CD14-positive monocyte (primary cell): Measurements from ENCODE around the gene ABCC5. TPM values are rescaled to one million over a fixed set of nuclear protein-coding genes. Genes with fewer than 3 reads are reported as not detected.
"Not testable (repeated sequence)": the region's sequence is repeated elsewhere in the genome, so short reads cannot be mapped to it uniquely, and the experiment has no call there.

ENCODE experiments used
- DNase-seq, 3 donors: peaks; one replicate each; pipeline ENCODE4 v3.0.0-alpha.2; 2011 to 2022
- H2AFZ ChIP-seq: 2 replicates; pipeline ENCODE4 v1.6.0; 2012; ENCODE audit warnings: mild to moderate bottlenecking, low read depth, low read length, inconsistent platforms; ENCODE audit not compliant: insufficient read depth, poor library complexity, severe bottlenecking
- H3K27ac ChIP-seq, 2 donors: 1 replicate in 1 of 2; 2 replicates in 1 of 2; pipeline ENCODE4 v1.5.1; 2012 to 2013; ENCODE audit warnings: low read length in 2 of 2, control low read depth in 1 of 2, inconsistent platforms in 1 of 2, low read depth in 1 of 2, mild to moderate bottlenecking in 1 of 2
- H3K27me3 ChIP-seq, 2 donors: one replicate each; pipeline versions ENCODE4 v1.6.0 to v1.6.1; 2011 to 2013; ENCODE audit warnings: low read length in 2 of 2; ENCODE audit not compliant: control insufficient read depth in 2 of 2, insufficient read depth in 2 of 2
- H3K36me3 ChIP-seq, 2 donors: replicated peaks in 1 of 2; 1 replicate in 1 of 2; 2 replicates in 1 of 2; pipeline versions ENCODE4 v1.5.1 to v1.6.1; 2012 to 2013; ENCODE audit warnings: low read length in 2 of 2, control low read depth in 1 of 2, inconsistent platforms in 1 of 2, mild to moderate bottlenecking in 1 of 2; ENCODE audit not compliant: insufficient read depth in 2 of 2, control insufficient read depth in 1 of 2
- H3K4me1 ChIP-seq, 2 donors: 1 replicate in 1 of 2; 2 replicates in 1 of 2; pipeline versions ENCODE4 v1.5.1 to v1.6.1; 2012 to 2013; ENCODE audit warnings: low read length in 2 of 2, control low read depth in 1 of 2, inconsistent platforms in 1 of 2, mild to moderate bottlenecking in 1 of 2, moderate library complexity in 1 of 2; ENCODE audit not compliant: insufficient read depth in 2 of 2, control insufficient read depth in 1 of 2
- H3K4me2 ChIP-seq: replicated peaks from 2 replicates; pipeline ENCODE3; 2012; ENCODE audit warnings: low read length, moderate library complexity, mild to moderate bottlenecking; ENCODE audit not compliant: poor library complexity, severe bottlenecking; ENCODE audit errors: extremely low read depth
- H3K4me3 ChIP-seq, 3 experiments: fragments of 200-600 bp in 1 of 3; sonication (generic) in 1 of 3; replicated peaks in 1 of 3; 1 replicate in 2 of 3; 2 replicates in 1 of 3; pipeline ENCODE4 v1.5.1; 2011 to 2013; ENCODE audit warnings: low read length in 3 of 3, mild to moderate bottlenecking in 3 of 3, control low read depth in 2 of 3, low read depth in 2 of 3, inconsistent platforms in 1 of 3, moderate library complexity in 1 of 3
- H3K79me2 ChIP-seq: 2 replicates; pipeline ENCODE4 v1.6.0; 2012; ENCODE audit warnings: mild to moderate bottlenecking, control low read depth, inconsistent platforms, low read length, moderate library complexity; ENCODE audit not compliant: insufficient read depth
- H3K9ac ChIP-seq: 2 replicates; pipeline ENCODE4 v1.6.0; 2017; ENCODE audit warnings: low read length, mild to moderate bottlenecking; ENCODE audit not compliant: insufficient read depth, poor library complexity, severe bottlenecking
- H3K9me3 ChIP-seq, 2 donors: replicated peaks in 1 of 2; 1 replicate in 1 of 2; 2 replicates in 1 of 2; pipeline versions ENCODE4 v1.5.1 to v1.6.1; 2012 to 2013; ENCODE audit warnings: low read length in 2 of 2, control low read depth in 1 of 2; ENCODE audit not compliant: control insufficient read depth in 1 of 2, insufficient read depth in 1 of 2
- H4K20me1 ChIP-seq: 2 replicates; pipeline ENCODE4 v1.6.0; 2012; ENCODE audit warnings: mild to moderate bottlenecking, low read length, control low read depth, moderate library complexity; ENCODE audit not compliant: insufficient read depth
- H3K27ac Mint-ChIP-seq, 7 donors: one replicate each; pipeline ENCODE4 v1.8.0; 2020; ENCODE audit warnings: mild to moderate bottlenecking in 7 of 7, mixed read lengths in 7 of 7, moderate library complexity in 6 of 7, inconsistent platforms in 2 of 7
- H3K27me3 Mint-ChIP-seq, 3 donors: one replicate each; pipeline ENCODE4 v1.8.0; 2021 to 2022; ENCODE audit warnings: low read depth in 3 of 3, mild to moderate bottlenecking in 3 of 3, mixed read lengths in 3 of 3, moderate library complexity in 3 of 3, inconsistent platforms in 1 of 3
- H3K36me3 Mint-ChIP-seq, 2 donors: one replicate each; pipeline ENCODE4 v1.8.0; 2020; ENCODE audit warnings: mixed read lengths in 2 of 2, inconsistent platforms in 1 of 2, mild to moderate bottlenecking in 1 of 2
- H3K4me1 Mint-ChIP-seq: one replicate; pipeline ENCODE4 v1.8.0; 2020; ENCODE audit warnings: mild to moderate bottlenecking, mixed read lengths
- H3K4me3 Mint-ChIP-seq, 2 donors: one replicate each; pipeline ENCODE4 v1.8.0; 2020; ENCODE audit warnings: mild to moderate bottlenecking in 2 of 2, mixed read lengths in 2 of 2, moderate library complexity in 1 of 2
- H3K9me3 Mint-ChIP-seq, 7 donors: one replicate each; pipeline ENCODE4 v1.8.0; 2020 to 2022; ENCODE audit warnings: mixed read lengths in 7 of 7, mild to moderate bottlenecking in 6 of 7, moderate library complexity in 6 of 7, inconsistent platforms in 2 of 7
- WGBS: methylation state at CpG from one replicate; pipeline ENCODE4 v1.1.5; 2013; ENCODE audit warnings: missing lambda C conversion rate; ENCODE audit not compliant: insufficient coverage; 5-methylcytosine and 5-hydroxymethylcytosine counted together
- intact Hi-C, 2 donors: fragments of 100-400 bp; cut with micrococcal nuclease; formaldehyde crosslinking; loops; one replicate each; pipeline versions ENCODE4 v1.15.0 to v1.15.1; 2023
- polyA plus RNA-seq, 3 donors: library from polyadenylated mRNA; depleted of rRNA in 1 of 3; unstranded in 2 of 3; stranded (reverse) in 1 of 3; fragments of 300-500 nt in 2 of 3; fragments of >200 nt in 1 of 3; fragmentation: Illumina TruSeq in 2 of 3; gene quantifications; 1 replicate in 2 of 3; 2 replicates in 1 of 3; pipeline ENCODE4 v1.2.3, GENCODE V29; 2012 to 2021
- TF ChIP-seq, protein P1 (sequence below): fragments of 200-600 bp; IDR thresholded peaks from one replicate; pipeline ENCODE4 v1.8.0; 2022; ENCODE audit warnings: antibody characterized with exemption, mild to moderate bottlenecking

Gene ABCC5
- polyA plus RNA-seq, 3 donors = 6.2 to 30.9 (median 7.7) TPM

DNA sequence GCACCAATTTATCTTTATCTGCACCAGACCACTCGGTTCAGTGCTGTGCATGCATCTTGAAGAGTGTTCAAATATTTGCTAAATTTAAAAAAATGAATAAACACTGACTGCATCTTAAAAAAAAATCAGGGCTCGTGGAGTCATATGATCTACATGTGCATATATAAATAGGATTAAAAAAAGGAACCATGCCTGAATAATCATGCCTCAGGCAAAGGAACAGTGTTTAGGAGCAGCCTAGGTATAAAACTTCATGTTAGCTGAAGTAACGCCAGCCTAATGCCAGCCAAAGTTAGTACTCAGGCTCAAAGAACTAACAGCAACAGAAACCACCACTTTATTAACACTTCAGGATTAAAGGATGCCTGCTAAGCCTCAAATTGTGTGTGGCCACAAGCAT lies 9.5 kb downstream of the ABCC5 start:
- H3K4me2 ChIP-seq = no peak overlapping the region

GRCh38 chr3:184007143-184007813 lies 10.4 kb downstream of the ABCC5 start:
- WGBS = 40% methylated on average over 6 of the region's 11 CpGs
- H3K79me2 ChIP-seq, intact Hi-C loops, H3K9ac ChIP-seq, H3K27ac ChIP-seq, H3K27me3 ChIP-seq, H3K27me3 Mint-ChIP-seq, H3K9me3 ChIP-seq, H3K9me3 Mint-ChIP-seq, H4K20me1 ChIP-seq, DNase-seq: not testable (repeated sequence)
- peaks cover 37 to 38% of the 10 kb centered on the region in 2 donors for H3K36me3 Mint-ChIP-seq
- H3K27ac Mint-ChIP-seq = peak overlapping the region in 4 of 7 donors; percentile 42 to 79 (median 49)
- Histone ChIP-seq H3K4me3 (peak overlapping the region in 1 of 3 experiments; percentile 18), H3K4me2 (peak overlapping the region; percentile 64), H3K36me3 (peaks cover 6 to 29% of the 10 kb centered on the region in 2 donors), H3K4me1 (peaks cover 32 to 35% of the 10 kb centered on the region in 2 donors), H2AFZ (peak overlapping the region; percentile 12)
- peak overlapping the region in 1 of 2 donors; percentile 65 for H3K4me3 Mint-ChIP-seq
- H3K4me1 Mint-ChIP-seq = peaks cover 30% of the 10 kb centered on the region

More for the DNA sequence above, 9.5 kb downstream of the ABCC5 start:
- Histone ChIP-seq H3K27ac (no peak overlapping the region), H2AFZ (no peak overlapping the region), H3K4me1 (peaks cover 32 to 35% of the 10 kb centered on the region in 2 donors), H3K27me3 (no peaks in the 10 kb centered on the region), H3K4me3 (no peak overlapping the region), H3K79me2 (peaks cover 3% of the 10 kb centered on the region), H3K9ac (no peak overlapping the region), H4K20me1 (no peaks in the 10 kb centered on the region), H3K9me3 (no peaks in the 10 kb centered on the region), H3K36me3 (peaks cover 12 to 34% of the 10 kb centered on the region in 2 donors)
- H3K4me3 Mint-ChIP-seq = no peak overlapping the region
- 88% methylated on average over 1 of the region's 3 CpGs for WGBS
- TF ChIP-seq, protein P1, sequence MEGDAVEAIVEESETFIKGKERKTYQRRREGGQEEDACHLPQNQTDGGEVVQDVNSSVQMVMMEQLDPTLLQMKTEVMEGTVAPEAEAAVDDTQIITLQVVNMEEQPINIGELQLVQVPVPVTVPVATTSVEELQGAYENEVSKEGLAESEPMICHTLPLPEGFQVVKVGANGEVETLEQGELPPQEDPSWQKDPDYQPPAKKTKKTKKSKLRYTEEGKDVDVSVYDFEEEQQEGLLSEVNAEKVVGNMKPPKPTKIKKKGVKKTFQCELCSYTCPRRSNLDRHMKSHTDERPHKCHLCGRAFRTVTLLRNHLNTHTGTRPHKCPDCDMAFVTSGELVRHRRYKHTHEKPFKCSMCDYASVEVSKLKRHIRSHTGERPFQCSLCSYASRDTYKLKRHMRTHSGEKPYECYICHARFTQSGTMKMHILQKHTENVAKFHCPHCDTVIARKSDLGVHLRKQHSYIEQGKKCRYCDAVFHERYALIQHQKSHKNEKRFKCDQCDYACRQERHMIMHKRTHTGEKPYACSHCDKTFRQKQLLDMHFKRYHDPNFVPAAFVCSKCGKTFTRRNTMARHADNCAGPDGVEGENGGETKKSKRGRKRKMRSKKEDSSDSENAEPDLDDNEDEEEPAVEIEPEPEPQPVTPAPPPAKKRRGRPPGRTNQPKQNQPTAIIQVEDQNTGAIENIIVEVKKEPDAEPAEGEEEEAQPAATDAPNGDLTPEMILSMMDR = no peak
- no peaks in the 10 kb centered on the region for H3K27me3 Mint-ChIP-seq
- intact Hi-C loops = no loop called here
- H3K9me3 Mint-ChIP-seq = peaks cover 0 to 2% (median 0%) of the 10 kb centered on the region in 7 donors
- DNase-seq = no peak
- H3K4me1 Mint-ChIP-seq = peaks cover 30% of the 10 kb centered on the region
- peaks cover 36 to 38% of the 10 kb centered on the region in 2 donors for H3K36me3 Mint-ChIP-seq
- H3K27ac Mint-ChIP-seq = no peak overlapping the region
